AG04449 (cell line): ENCODE results near the gene ASF1B.

Experiments
- CTCF ChIA-PET: fragments of 350-600 bp; formaldehyde crosslinking; extraction: SDS; loops from one replicate; lab custom pipeline; 2021; ENCODE audit warnings: antibody characterized with exemption; lab: Yijun Ruan, JAX
- POLR2A ChIA-PET: fragments of 400-600, 350-600 bp; formaldehyde crosslinking; extraction: SDS; loops from one replicate; lab custom pipeline; 2020; ENCODE audit warnings: antibody characterized with exemption, inconsistent platforms; lab: Yijun Ruan, JAX
- DNase-seq: peaks from one replicate; pipeline ENCODE4 v3.0.0-alpha.2; 2010; ENCODE audit warnings: low read depth, low spot score
- H3K4me3 ChIP-seq: 2 replicates; pipeline ENCODE4 v1.5.1; 2011; ENCODE audit warnings: low read depth, mild to moderate bottlenecking, control low read depth, low read length
- TF ChIP-seq, protein P1 (sequence below): IDR thresholded peaks from one replicate; pipeline ENCODE4 v1.5.1; 2011; ENCODE audit warnings: mild to moderate bottlenecking, moderate library complexity, low read length, control low read depth, inconsistent platforms; ENCODE audit not compliant: insufficient read depth; ENCODE audit errors: missing control alignments

ASF1B gene

GRCh38 chr19:14103310-14103709, 33.1 kb downstream of the ASF1B start:
- TF ChIP-seq, protein P1, sequence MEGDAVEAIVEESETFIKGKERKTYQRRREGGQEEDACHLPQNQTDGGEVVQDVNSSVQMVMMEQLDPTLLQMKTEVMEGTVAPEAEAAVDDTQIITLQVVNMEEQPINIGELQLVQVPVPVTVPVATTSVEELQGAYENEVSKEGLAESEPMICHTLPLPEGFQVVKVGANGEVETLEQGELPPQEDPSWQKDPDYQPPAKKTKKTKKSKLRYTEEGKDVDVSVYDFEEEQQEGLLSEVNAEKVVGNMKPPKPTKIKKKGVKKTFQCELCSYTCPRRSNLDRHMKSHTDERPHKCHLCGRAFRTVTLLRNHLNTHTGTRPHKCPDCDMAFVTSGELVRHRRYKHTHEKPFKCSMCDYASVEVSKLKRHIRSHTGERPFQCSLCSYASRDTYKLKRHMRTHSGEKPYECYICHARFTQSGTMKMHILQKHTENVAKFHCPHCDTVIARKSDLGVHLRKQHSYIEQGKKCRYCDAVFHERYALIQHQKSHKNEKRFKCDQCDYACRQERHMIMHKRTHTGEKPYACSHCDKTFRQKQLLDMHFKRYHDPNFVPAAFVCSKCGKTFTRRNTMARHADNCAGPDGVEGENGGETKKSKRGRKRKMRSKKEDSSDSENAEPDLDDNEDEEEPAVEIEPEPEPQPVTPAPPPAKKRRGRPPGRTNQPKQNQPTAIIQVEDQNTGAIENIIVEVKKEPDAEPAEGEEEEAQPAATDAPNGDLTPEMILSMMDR = no peak
- DNase-seq = no peak
- CTCF ChIA-PET = interaction anchor here (1.1 kb wide), 1 partner anchor 11 kb away, joined by 3 read pairs; no protein-coding TSS in a partner anchor
- POLR2A ChIA-PET = no interaction called here
- no peak overlapping the region for H3K4me3 ChIP-seq

- ChIA-PET CTCF (interaction anchor here (0.7 to 1.1 kb wide), 4 partner anchors 8 to 43 kb away, joined by 3 to 4 read pairs (median 3); no protein-coding TSS in a partner anchor), POLR2A (no interaction called here)
- TF ChIP-seq, protein P1 = no peak
- no peak overlapping the region for H3K4me3 ChIP-seq
- DNase-seq = no peak
Observed at GRCh38 chr19:14102756-14103155, 33.6 kb downstream of the ASF1B start.

GRCh38 chr19:14102102-14102696, 34.2 kb downstream of the ASF1B start:
- CTCF ChIA-PET = interaction anchor here (0.7 to 1.1 kb wide), 7 partner anchors 9 to 221 kb away, joined by 3 to 6 read pairs (median 3); no protein-coding TSS in a partner anchor

DNA sequence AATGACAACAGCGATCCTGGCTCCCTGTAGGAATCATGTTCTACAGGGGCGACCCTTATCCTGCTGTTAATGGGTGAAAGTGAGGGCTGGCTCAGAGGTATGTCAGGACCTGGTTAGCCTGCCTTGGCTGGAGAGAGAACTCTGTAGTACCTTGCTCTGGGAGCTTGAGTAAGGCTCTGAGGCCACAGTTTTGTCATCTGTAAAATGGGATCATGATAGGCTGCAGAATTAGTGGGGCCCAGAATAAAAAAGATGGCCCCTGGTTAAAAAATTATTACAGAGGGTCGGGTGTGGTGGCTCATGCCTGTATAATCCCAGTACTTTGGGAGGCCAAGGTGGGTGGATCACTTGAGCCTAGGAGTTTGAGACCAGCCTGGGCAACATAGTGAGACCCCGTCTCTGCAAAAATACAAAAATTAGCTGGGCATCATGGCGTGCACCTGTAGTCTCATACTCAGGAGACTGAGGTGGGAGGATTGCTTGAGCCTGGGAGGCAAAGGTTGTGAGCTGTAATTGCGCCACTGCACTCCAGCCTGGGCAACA, 35.3 kb downstream of the ASF1B start:
- CTCF ChIA-PET = interaction anchor here (1.0 to 1.1 kb wide), 3 partner anchors 30 to 220 kb away, joined by 3 to 6 read pairs (median 4); no protein-coding TSS in a partner anchor
- POLR2A ChIA-PET = no interaction called here
- DNase-seq = no peak
- TF ChIP-seq, protein P1 = no peak
- no peak overlapping the region for H3K4me3 ChIP-seq

More at GRCh38 chr19:14102102-14102696, 34.2 kb downstream of the ASF1B start:
- no peak for DNase-seq
- H3K4me3 ChIP-seq = no peak overlapping the region
- TF ChIP-seq, protein P1 = no peak
- POLR2A ChIA-PET = no interaction called here

DNA sequence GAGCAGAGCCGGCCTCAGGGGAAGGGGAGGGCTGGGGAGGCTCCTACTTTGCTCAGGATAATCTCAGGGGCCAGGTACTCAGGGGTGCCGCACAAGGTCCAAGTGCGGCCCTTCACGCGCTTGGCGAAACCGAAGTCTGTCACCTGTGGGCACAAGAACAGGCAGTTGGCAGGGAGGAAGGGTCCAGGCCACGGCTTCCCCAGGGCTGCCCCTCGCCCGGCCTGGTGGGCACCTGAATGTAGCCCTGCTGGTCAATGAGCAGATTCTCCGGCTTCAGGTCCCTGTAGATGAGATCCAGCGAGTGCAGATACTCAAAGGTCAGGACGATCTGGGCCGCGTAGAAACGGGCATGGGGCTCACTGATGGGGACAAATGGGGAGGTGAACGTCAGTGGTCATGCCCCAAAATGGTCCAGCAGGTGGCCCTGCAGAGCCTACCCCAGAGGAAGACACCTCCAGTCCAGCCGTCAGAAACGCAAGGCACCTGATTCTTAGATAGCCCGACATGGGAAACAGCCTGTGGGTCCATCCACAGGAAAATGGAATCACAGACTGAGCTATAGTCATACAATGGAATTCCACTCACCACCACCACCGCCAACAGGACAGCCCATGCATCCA, 38.7 kb downstream of the ASF1B start:
- TF ChIP-seq, protein P1 = no peak
- CTCF ChIA-PET = interaction anchor here (0.6 to 1.5 kb wide), 4 partner anchors 10 to 39 kb away, joined by 3 to 5 read pairs (median 4); partner anchors contain the start of gene ASF1B

GRCh38 chr19:14096272-14096992, 40.0 kb downstream of the ASF1B start:
- ChIA-PET CTCF (no interaction called here), POLR2A (interaction anchor here (0.8 kb wide), 1 partner anchor 15 kb away, joined by 4 read pairs; no protein-coding TSS in a partner anchor)
- TF ChIP-seq, protein P1 = no peak
- H3K4me3 ChIP-seq = no peak overlapping the region
- DNase-seq = no peak

More for the DNA sequence above, 38.7 kb downstream of the ASF1B start:
- no peak overlapping the region for H3K4me3 ChIP-seq
- DNase-seq = no peak
- POLR2A ChIA-PET = no interaction called here
